HG02885 (cell line): Measurements from ENCODE around the gene ST3GAL6.
"Not testable (repeated sequence)": the region's sequence is repeated elsewhere in the genome, so short reads cannot be mapped to it uniquely, and the experiment has no call there.

ENCODE experiments used
- ATAC-seq: cut with Tn5 transposase; IDR thresholded peaks from one replicate; pipeline ENCODE4 v1.9.1; 2021; ENCODE audit warnings: mild to moderate bottlenecking; ENCODE audit not compliant: unreplicated experiment, poor library complexity

Gene ST3GAL6

GRCh38 chr3:98831060-98831459, 67.9 kb downstream of the ST3GAL6 start:
- not testable (repeated sequence) for ATAC-seq

GRCh38 chr3:98839846-98840245, 76.7 kb downstream of the ST3GAL6 start:
- no peak for ATAC-seq

GRCh38 chr3:98843266-98843959, 80.3 kb downstream of the ST3GAL6 start:
- ATAC-seq: no peak
